HG03342 (cell line): ENCODE results near the gene CPE.
"Not testable (repeated sequence)": the region's sequence is repeated elsewhere in the genome, so short reads cannot be mapped to it uniquely, and the experiment has no call there.

ENCODE experiments used
- ATAC-seq: cut with Tn5 transposase; IDR thresholded peaks from one replicate; pipeline ENCODE4 v1.9.1; 2021; ENCODE audit warnings: mild to moderate bottlenecking, moderate library complexity; ENCODE audit not compliant: unreplicated experiment

Gene CPE

GRCh38 chr4:165403048-165403447, 24.2 kb downstream of the CPE start:
- ATAC-seq = no peak

- ATAC-seq = no peak
These were observed 24.8 kb downstream of the CPE start for GRCh38 chr4:165403637-165404036.

- ATAC-seq = no peak
These were observed 25.3 kb downstream of the CPE start for GRCh38 chr4:165404080-165404479.

- ATAC-seq = no peak
These were observed 25.9 kb downstream of the CPE start for GRCh38 chr4:165404696-165405095.

GRCh38 chr4:165410214-165410613, 31.4 kb downstream of the CPE start:
- no peak for ATAC-seq

- ATAC-seq = no peak
These were observed 37.1 kb downstream of the CPE start for GRCh38 chr4:165415910-165416309.

- ATAC-seq = no peak
These were observed 39.3 kb downstream of the CPE start for GRCh38 chr4:165418073-165418472.

GRCh38 chr4:165425629-165426028, 46.8 kb downstream of the CPE start:
- ATAC-seq = no peak

- ATAC-seq = no peak
These were observed 47.5 kb downstream of the CPE start for GRCh38 chr4:165426331-165426730.

GRCh38 chr4:165426823-165427222, 48.0 kb downstream of the CPE start:
- no peak for ATAC-seq

- ATAC-seq = no peak
These were observed 50.1 kb downstream of the CPE start for GRCh38 chr4:165428957-165429356.

GRCh38 chr4:165433529-165433928, 54.7 kb downstream of the CPE start:
- ATAC-seq = no peak

GRCh38 chr4:165437691-165438090, 58.9 kb downstream of the CPE start:
- ATAC-seq = no peak

GRCh38 chr4:165439344-165439743, 60.5 kb downstream of the CPE start:
- ATAC-seq = no peak

- ATAC-seq = no peak
These were observed 61.2 kb downstream of the CPE start for GRCh38 chr4:165439981-165440380.

GRCh38 chr4:165440415-165441158, 61.8 kb downstream of the CPE start:
- ATAC-seq = no peak

GRCh38 chr4:165443276-165443675, 64.5 kb downstream of the CPE start:
- no peak for ATAC-seq

- no peak for ATAC-seq
These were observed 69.9 kb downstream of the CPE start for GRCh38 chr4:165448700-165449099.

GRCh38 chr4:165449333-165449732, 70.5 kb downstream of the CPE start:
- ATAC-seq = no peak

GRCh38 chr4:165450871-165451270, 72.1 kb downstream of the CPE start:
- ATAC-seq = no peak

GRCh38 chr4:165453140-165453539, 74.3 kb downstream of the CPE start:
- not testable (repeated sequence) for ATAC-seq

- no peak for ATAC-seq
These were observed 75.6 kb downstream of the CPE start for GRCh38 chr4:165454426-165454825.

GRCh38 chr4:165457793-165458192, 79.0 kb downstream of the CPE start:
- no peak for ATAC-seq
